ENCODE data around the gene HSPD1.

DNA sequence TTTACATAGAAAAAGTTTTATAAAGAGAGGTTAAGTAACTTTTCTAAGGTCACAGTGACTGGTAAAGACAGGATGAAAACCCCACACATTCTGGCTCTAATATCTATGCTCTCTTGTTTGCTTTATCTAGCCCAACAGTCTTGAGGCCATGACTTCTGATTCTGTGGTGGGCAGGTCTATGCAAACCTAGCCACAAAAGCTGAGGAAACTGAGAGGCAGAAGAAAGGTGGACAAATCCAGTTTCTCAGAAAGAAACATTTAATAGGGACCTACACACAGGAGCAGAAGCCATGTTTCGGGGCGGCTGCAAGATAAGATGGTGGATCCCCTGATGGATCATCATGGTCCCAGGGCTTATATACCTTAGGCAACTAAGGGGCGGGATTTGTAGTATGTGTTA, 21.8 kb downstream of the HSPD1 start:
- TF ChIP-seq CTCF (conservative IDR thresholded peaks at IDR 0.05) (no peak), ZFX (IDR thresholded peaks at IDR 0.05) (no peak)

Data from C4-2B (cell line).